Astrocyte of the spinal cord (primary cell): ENCODE data around the gene STXBP3.

Experiments
- DNase-seq: peaks from one replicate; pipeline ENCODE4 v3.0.0; 2011; ENCODE audit warnings: low read depth, low spot score
- H3K4me3 ChIP-seq: 2 replicates; pipeline ENCODE4 v1.5.1; 2011; ENCODE audit warnings: low read depth, mild to moderate bottlenecking, low read length, moderate library complexity
- CTCF ChIP-seq: IDR thresholded peaks from 2 replicates; pipeline ENCODE4 v1.5.1; 2012; ENCODE audit warnings: low read depth, mild to moderate bottlenecking, low read length, inconsistent platforms
- in situ Hi-C: cut with HindIII; loops from 2 replicates; pipeline ENCODE4 v1.10.0; 2017; ENCODE audit warnings: low sequenced_read_pairs

STXBP3 gene

GRCh38 chr1:108824051-108824450 lies 77.6 kb downstream of the STXBP3 start:
- no peak overlapping the region for H3K4me3 ChIP-seq
- DNase-seq, result no peak
- in situ Hi-C loops, result no loop called here
- TF ChIP-seq CTCF, result no peak

- DNase-seq, result no peak
- in situ Hi-C loops, result no loop called here
- no peak for TF ChIP-seq CTCF
- no peak overlapping the region for H3K4me3 ChIP-seq
Observed at GRCh38 chr1:108826081-108826635, 79.7 kb downstream of the STXBP3 start.

GRCh38 chr1:108828074-108828961 lies 81.8 kb downstream of the STXBP3 start:
- DNase-seq, result peak; percentile 82
- H3K4me3 ChIP-seq, result no peak overlapping the region
- in situ Hi-C loops, result no loop called here

GRCh38 chr1:108829498-108829916 lies 83.0 kb downstream of the STXBP3 start:
- peak; percentile 25 for DNase-seq
- in situ Hi-C loops, result no loop called here
- no peak overlapping the region for H3K4me3 ChIP-seq
- no peak for TF ChIP-seq CTCF

More at GRCh38 chr1:108828074-108828961, 81.8 kb downstream of the STXBP3 start:
- TF ChIP-seq CTCF, result peak; percentile 70

- DNase-seq, result peak; percentile 95
- in situ Hi-C loops, result no loop called here
- no peak overlapping the region for H3K4me3 ChIP-seq
- no peak for TF ChIP-seq CTCF
Observed at GRCh38 chr1:108830119-108831008, 83.9 kb downstream of the STXBP3 start.

- in situ Hi-C loops, result no loop called here
- DNase-seq, result peak; percentile 66
- no peak for TF ChIP-seq CTCF
- no peak overlapping the region for H3K4me3 ChIP-seq
Observed at GRCh38 chr1:108831225-108831624, 84.8 kb downstream of the STXBP3 start.
